H1 (cell line): ENCODE data around the gene AGPAT4. TPM values are rescaled to one million over a fixed set of nuclear protein-coding genes. Genes with fewer than 3 reads are reported as not detected.

Source experiments
- CTCF ChIA-PET: fragments of 300-600 bp; sonication (Branson Sonifier 250); formaldehyde crosslinking; loops from one replicate; lab custom pipeline; 2021; ENCODE audit not compliant: partially characterized antibody; lab: Charles Lee
- POLR2A ChIA-PET: fragments of 300-600 bp; sonication (Branson Sonifier 250); formaldehyde crosslinking; loops from one replicate; lab custom pipeline; 2021; ENCODE audit warnings: inconsistent platforms; ENCODE audit not compliant: partially characterized antibody; lab: Charles Lee
- DNase-seq, 2 experiments: peaks; one replicate each; pipeline versions ENCODE4 v3.0.0 to v3.0.0-alpha.2; 2010 to 2022; ENCODE audit warnings: low spot score in 2 of 2, low read depth in 1 of 2, mixed read lengths in 1 of 2
- FAIRE-seq: peaks from 2 replicates; lab custom pipeline; 2011; peaks lifted over from hg19 to GRCh38; lab: Jason Lieb, UNC
- H2AFZ ChIP-seq: 2 replicates; pipeline ENCODE4 v1.8.1; 2012; ENCODE audit warnings: low read length, inconsistent platforms
- H2AK5ac ChIP-seq: 2 replicates; pipeline ENCODE4 v1.6.1; 2013; ENCODE audit warnings: low read depth, low read length
- H2BK120ac ChIP-seq: replicated peaks from 2 replicates; pipeline ENCODE3; 2013; ENCODE audit warnings: low read depth, low read length, inconsistent platforms
- H2BK12ac ChIP-seq: 2 replicates; pipeline ENCODE4 v1.6.1; 2013; ENCODE audit warnings: low read depth, low read length
- H2BK15ac ChIP-seq: 2 replicates; pipeline ENCODE4 v1.6.1; 2013; ENCODE audit warnings: low read length
- H2BK20ac ChIP-seq: 2 replicates; pipeline ENCODE4 v1.6.1; 2013; ENCODE audit warnings: low read length
- H2BK5ac ChIP-seq: 2 replicates; pipeline ENCODE4 v1.6.1; 2013; ENCODE audit warnings: low read depth, low read length
- H3K14ac ChIP-seq: 2 replicates; pipeline ENCODE4 v1.6.1; 2013; ENCODE audit warnings: inconsistent platforms; ENCODE audit not compliant: insufficient read length
- H3K18ac ChIP-seq: 2 replicates; pipeline ENCODE4 v1.6.1; 2013; ENCODE audit warnings: low read length; ENCODE audit errors: extremely low read depth
- H3K23ac ChIP-seq: 2 replicates; pipeline ENCODE4 v1.6.1; 2013; ENCODE audit warnings: inconsistent platforms; ENCODE audit not compliant: insufficient read length
- H3K23me2 ChIP-seq: 2 replicates; pipeline ENCODE4 v1.6.1; 2013; ENCODE audit warnings: low read depth, low read length
- H3K27ac ChIP-seq: 2 replicates; pipeline ENCODE4 v1.6.1; 2011; ENCODE audit warnings: low read depth, low read length, inconsistent platforms
- H3K27me3 ChIP-seq, 4 experiments: replicated peaks in 1 of 4; 1 replicate in 1 of 4; 2 replicates in 3 of 4; pipeline versions ENCODE4 v1.6.1 to v1.8.1; 2011 to 2013; ENCODE audit warnings: low read length in 3 of 4, mild to moderate bottlenecking in 3 of 4, inconsistent platforms in 2 of 4, mixed read lengths in 2 of 4, moderate library complexity in 1 of 4; ENCODE audit not compliant: control insufficient read depth in 3 of 4, insufficient read depth in 3 of 4; ENCODE audit errors: extremely low read depth in 1 of 4
- H3K36me3 ChIP-seq, 4 experiments: 2 replicates each; pipeline versions ENCODE4 v1.6.1 to v1.8.1; 2011 to 2013; ENCODE audit warnings: mild to moderate bottlenecking in 4 of 4, low read length in 3 of 4, moderate library complexity in 2 of 4, control low read depth in 1 of 4, inconsistent platforms in 1 of 4; ENCODE audit not compliant: insufficient read depth in 4 of 4, control insufficient read depth in 2 of 4
- H3K4ac ChIP-seq: replicated peaks from 2 replicates; pipeline ENCODE3; 2013; ENCODE audit warnings: low read length, low read depth, mixed read lengths, inconsistent platforms; ENCODE audit not compliant: insufficient read length
- H3K4me1 ChIP-seq, 4 experiments: replicated peaks in 1 of 4; 1 replicate in 1 of 4; 2 replicates in 3 of 4; pipeline versions ENCODE4 v1.6.1 to v1.8.1; 2011 to 2013; ENCODE audit warnings: low read length in 3 of 4, inconsistent platforms in 2 of 4, mixed read lengths in 1 of 4; ENCODE audit not compliant: insufficient read depth in 4 of 4, control insufficient read depth in 3 of 4
- H3K4me2 ChIP-seq, 2 experiments: 2 replicates each; pipeline versions ENCODE4 v1.6.1 to v1.8.1; 2011 to 2013; ENCODE audit warnings: low read depth in 2 of 2, low read length in 2 of 2, control low read depth in 1 of 2, inconsistent platforms in 1 of 2, mild to moderate bottlenecking in 1 of 2; ENCODE audit not compliant: insufficient read depth in 1 of 2
- H3K4me3 ChIP-seq, 4 experiments: fragments of 200-600, 300-600 bp in 1 of 4; sonication (generic), shearing (Covaris generic), sonication (Bioruptor Twin) in 1 of 4; 2 replicates each; pipeline versions ENCODE4 v1.5.1 to v1.8.1; 2011 to 2016; ENCODE audit warnings: low read length in 4 of 4, low read depth in 3 of 4, control low read depth in 2 of 4, inconsistent platforms in 2 of 4, mild to moderate bottlenecking in 2 of 4, mixed read lengths in 1 of 4, moderate library complexity in 1 of 4; ENCODE audit not compliant: insufficient read depth in 2 of 4; ENCODE audit errors: extremely low read depth in 1 of 4
- H3K56ac ChIP-seq: replicated peaks from 2 replicates; pipeline ENCODE3; 2013; ENCODE audit warnings: low read depth, mild to moderate bottlenecking, mixed read lengths, low read length, inconsistent platforms; ENCODE audit not compliant: insufficient read length
- H3K79me1 ChIP-seq: 2 replicates; pipeline ENCODE4 v1.6.1; 2013; ENCODE audit warnings: low read depth, low read length, control low read depth
- H3K79me2 ChIP-seq, 2 experiments: 2 replicates each; pipeline versions ENCODE4 v1.6.1 to v1.8.1; 2012 to 2013; ENCODE audit warnings: low read length in 2 of 2, mild to moderate bottlenecking in 2 of 2, inconsistent platforms in 1 of 2; ENCODE audit not compliant: insufficient read depth in 2 of 2, control insufficient read depth in 1 of 2
- H3K9ac ChIP-seq, 4 experiments: replicated peaks in 1 of 4; 1 replicate in 1 of 4; 2 replicates in 3 of 4; pipeline versions ENCODE4 v1.6.1 to v1.8.1; 2011 to 2013; ENCODE audit warnings: low read depth in 3 of 4, low read length in 3 of 4, control low read depth in 2 of 4, mild to moderate bottlenecking in 2 of 4, moderate library complexity in 2 of 4, inconsistent platforms in 1 of 4; ENCODE audit errors: extremely low read depth in 1 of 4
- H3K9me3 ChIP-seq, 2 experiments: 2 replicates each; pipeline versions ENCODE4 v1.6.1 to v1.8.1; 2012 to 2013; ENCODE audit warnings: mild to moderate bottlenecking in 2 of 2, moderate library complexity in 2 of 2, control low read depth in 1 of 2, inconsistent platforms in 1 of 2, low read depth in 1 of 2, low read length in 1 of 2, mixed read lengths in 1 of 2; ENCODE audit not compliant: insufficient read depth in 2 of 2
- H4K20me1 ChIP-seq, 2 experiments: replicated peaks in 1 of 2; 2 replicates each; pipeline versions ENCODE3 to v1.8.1; 2011 to 2013; ENCODE audit warnings: inconsistent platforms in 2 of 2, low read length in 2 of 2, mild to moderate bottlenecking in 1 of 2; ENCODE audit not compliant: insufficient read depth in 2 of 2, control insufficient read depth in 1 of 2
- H4K5ac ChIP-seq: 2 replicates; pipeline ENCODE4 v1.6.1; 2013; ENCODE audit warnings: low read length, low read depth, mixed read lengths, inconsistent platforms; ENCODE audit not compliant: insufficient read length
- H4K8ac ChIP-seq: 2 replicates; pipeline ENCODE4 v1.8.0; 2013; ENCODE audit warnings: mild to moderate bottlenecking, moderate library complexity, low read length, inconsistent platforms; ENCODE audit not compliant: insufficient read depth; ENCODE audit errors: extremely low read depth
- H4K91ac ChIP-seq: replicated peaks from 2 replicates; pipeline ENCODE3; 2013; ENCODE audit warnings: low read length, mixed read lengths, inconsistent platforms; ENCODE audit not compliant: insufficient read length
- KDM4A ChIP-seq: IDR thresholded peaks from one replicate; pipeline ENCODE4 v1.7.1; 2012; ENCODE audit warnings: low read depth, mild to moderate bottlenecking, moderate library complexity, low read length, inconsistent platforms; ENCODE audit not compliant: severe bottlenecking
- SIRT6 ChIP-seq: IDR thresholded peaks from one replicate; pipeline ENCODE4 v1.7.1; 2012; ENCODE audit warnings: low read length, inconsistent platforms
- TCF12 ChIP-seq: IDR thresholded peaks from 2 replicates; pipeline ENCODE4 v1.6.1; 2011; ENCODE audit warnings: low read depth, mild to moderate bottlenecking, low read length
- WGBS, 2 experiments: shearing (Covaris generic) in 1 of 2; methylation state at CpG; one replicate each; pipeline versions ENCODE4 v1.1.6 to v1.1.7; 2013 to 2015; ENCODE audit warnings: low lambda C conversion rate in 2 of 2, mixed read lengths in 2 of 2, inconsistent platforms in 1 of 2, low coverage in 1 of 2, missing lambda C conversion rate in 1 of 2; ENCODE audit not compliant: insufficient replicate concordance in 2 of 2, insufficient coverage in 1 of 2, insufficient read length in 1 of 2; ENCODE audit errors: extremely low coverage in 1 of 2, missing lambda C conversion rate in 1 of 2; 5-methylcytosine and 5-hydroxymethylcytosine counted together
- polyA plus RNA-seq, 7 experiments: library from polyadenylated mRNA; depleted of rRNA in 3 of 7; stranded (reverse) in 5 of 7; unstranded in 2 of 7; fragments of >200 nt in 5 of 7; fragments of 200-250 nt in 2 of 7; gene quantifications; 1 replicate in 5 of 7; 2 replicates in 1 of 7; 4 replicates in 1 of 7; pipeline versions ENCODE4 v1.2.1 to v1.2.3, GENCODE V29; 2011 to 2013; ENCODE audit warnings: missing spikeins in 2 of 7, mixed read lengths in 2 of 7
- total RNA-seq: library from RNA; stranded (reverse); fragmentation: NEBNext Ultra II Directional; extraction: Animal tissue kit (Norgen Biotek cat#: 25700); gene quantifications from 2 replicates; pipeline ENCODE4 v1.2.1, GENCODE V29; 2021

The AGPAT4 gene
- total and polyA plus RNA-seq, 2 of the 8 experiments (the other 6 are each of a cell fraction or from before 2014, with no cell fraction given) = 13.5 to 23.8 TPM

DNA sequence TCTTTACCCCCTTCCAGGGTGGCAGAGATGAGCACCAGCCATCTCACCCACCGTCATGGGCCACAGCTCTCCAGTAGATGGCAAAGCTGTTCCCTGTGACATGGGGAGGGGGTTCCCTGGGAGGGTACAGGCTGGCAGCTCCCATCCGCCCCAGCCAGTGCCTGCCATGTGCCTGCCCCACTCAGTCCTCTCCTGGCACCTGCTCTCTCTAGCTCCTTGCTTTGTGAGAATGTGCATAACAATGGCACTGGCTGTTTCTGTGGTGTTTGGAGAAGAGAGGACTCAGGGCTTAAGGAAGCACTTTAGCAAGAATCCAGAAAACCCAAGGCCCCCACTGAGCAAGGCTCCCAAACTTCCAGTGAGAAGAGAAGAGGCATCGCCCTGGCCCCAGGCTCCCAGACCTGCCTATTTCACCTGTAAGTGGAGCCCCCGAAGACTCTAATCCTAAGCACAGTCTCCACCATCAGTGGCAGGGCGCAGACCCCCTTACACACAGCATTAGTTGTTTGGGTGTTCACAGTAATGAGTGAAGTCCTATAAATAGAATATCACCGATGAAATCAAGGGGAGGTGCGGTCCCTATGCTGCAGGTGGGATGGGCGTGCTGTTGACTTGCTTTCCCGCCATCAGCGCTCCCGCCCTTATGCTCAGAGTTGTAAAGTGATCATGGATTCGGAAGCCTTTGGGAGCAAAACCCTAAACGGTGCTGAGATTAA lies 110.2 kb downstream of the AGPAT4 start:
- H3K9me3 ChIP-seq = no peaks in the 10 kb centered on the region
- H3K18ac ChIP-seq = no peak overlapping the region; the same call in 1 of the 2 replicates
- H3K27me3 ChIP-seq = no peaks in the 10 kb centered on the region
- H3K27ac ChIP-seq = no peak overlapping the region
- no peak overlapping the region for H2BK20ac ChIP-seq
- no peak overlapping the region for H2BK120ac ChIP-seq
- no peaks in the 10 kb centered on the region for H3K23me2 ChIP-seq
- no peak overlapping the region for H4K91ac ChIP-seq
- no peak overlapping the region for H2AK5ac ChIP-seq
- no peak overlapping the region for H2BK15ac ChIP-seq
- POLR2A ChIA-PET = no interaction called here
- no peak overlapping the region for H2BK12ac ChIP-seq
- H3K4me1 ChIP-seq = peaks cover 1 to 18% (median 16%) of the 10 kb centered on the region in 4 experiments
- peaks cover 0 to 3% of the 10 kb centered on the region in 2 experiments; a peak in 1 of 4 replicates for H3K79me2 ChIP-seq
- H3K79me1 ChIP-seq = peaks cover 7% of the 10 kb centered on the region
- 93% methylated on average over 12 of the region's 13 CpGs; no CpG with 5 or more reads in 1 of the 2 experiments for WGBS, 2 experiments
- H3K14ac ChIP-seq = no peak overlapping the region
- H4K5ac ChIP-seq = no peak overlapping the region
- H3K56ac ChIP-seq = no peak overlapping the region
- no peaks in the 10 kb centered on the region for H4K20me1 ChIP-seq
- H3K4me3 ChIP-seq = no peak overlapping the region
- no peak overlapping the region for H2BK5ac ChIP-seq
- no peak overlapping the region for H3K23ac ChIP-seq
- no peak overlapping the region for H3K9ac ChIP-seq
- H3K4ac ChIP-seq = no peak overlapping the region
- H3K36me3 ChIP-seq = peaks cover 0 to 17% (median 1%) of the 10 kb centered on the region in 4 experiments; a peak in 5 of 8 replicates
- CTCF ChIA-PET = interaction anchor here (0.6 to 3.2 kb wide), 6 partner anchors 15 to 211 kb away, joined by 3 to 15 read pairs (median 3); no protein-coding TSS in a partner anchor
- no peak for FAIRE-seq
- no peak for DNase-seq
- H2AFZ ChIP-seq = no peak overlapping the region
- H4K8ac ChIP-seq = no peak overlapping the region
- peak overlapping the region in 1 of 2 experiments; percentile 42; a peak in 1 of 4 replicates for H3K4me2 ChIP-seq
- TF ChIP-seq KDM4A (no peak), SIRT6 (no peak), TCF12 (peak; percentile 78; the same call in 1 of the 2 replicates)
